Body of pancreas (tissue), 4 donors: Measurements from ENCODE around the gene RASL10A.

Experiments
- CTCF ChIP-seq, 7 experiments: fragments of 450-650 bp in 4 of 7; fragments of 200-600 bp in 3 of 7; sonication (generic) in 3 of 7; IDR thresholded peaks; one replicate each; pipeline ENCODE4 v1.5.1; 2016 to 2019; ENCODE audit warnings: antibody characterized with exemption in 7 of 7
- POLR2A ChIP-seq, 3 donors: fragments of 450-650 bp; IDR thresholded peaks; one replicate each; pipeline ENCODE4 v1.6.1; 2016; ENCODE audit warnings: antibody characterized with exemption in 3 of 3, mild to moderate bottlenecking in 2 of 3

GRCh38 chr22:29301716-29302401 lies 13.6 kb downstream of the RASL10A start:
- TF ChIP-seq POLR2A (IDR thresholded peaks at IDR 0.05): no peak
- no peak for TF ChIP-seq CTCF (IDR thresholded peaks at IDR 0.05)
